Measurements from ENCODE around the gene TOX3.

Gene TOX3

DNA sequence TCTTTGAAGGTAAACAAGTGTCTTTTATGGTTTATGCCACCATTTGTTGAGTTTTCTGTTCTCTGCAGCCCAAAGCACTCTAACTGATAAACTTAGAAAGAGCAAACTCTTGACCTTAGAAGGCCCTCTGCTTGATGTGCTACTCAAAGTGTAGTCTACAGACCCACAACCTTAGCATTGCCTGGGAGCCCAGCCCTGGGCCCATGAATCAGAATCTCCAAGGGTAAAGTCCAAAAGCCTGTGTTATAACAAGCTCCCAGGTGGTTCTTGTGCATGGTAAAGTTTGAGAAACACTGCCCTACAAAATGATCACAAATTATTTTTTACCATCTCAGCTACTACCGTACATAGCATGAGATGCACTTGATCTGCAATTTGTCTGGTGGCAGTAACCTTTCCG lies 6.0 kb downstream of the TOX3 start:
- no peak for DNase-seq (ENCODE audit: low read depth)
- TF ChIP-seq CTCF (IDR thresholded peaks at IDR 0.05; ENCODE audit: control insufficient read depth, insufficient read depth, low read depth, low read length, missing control alignments): no peak
- no peak overlapping the region for H3K4me3 ChIP-seq (ENCODE audit: control insufficient read depth, low read depth, low read length)

DNA sequence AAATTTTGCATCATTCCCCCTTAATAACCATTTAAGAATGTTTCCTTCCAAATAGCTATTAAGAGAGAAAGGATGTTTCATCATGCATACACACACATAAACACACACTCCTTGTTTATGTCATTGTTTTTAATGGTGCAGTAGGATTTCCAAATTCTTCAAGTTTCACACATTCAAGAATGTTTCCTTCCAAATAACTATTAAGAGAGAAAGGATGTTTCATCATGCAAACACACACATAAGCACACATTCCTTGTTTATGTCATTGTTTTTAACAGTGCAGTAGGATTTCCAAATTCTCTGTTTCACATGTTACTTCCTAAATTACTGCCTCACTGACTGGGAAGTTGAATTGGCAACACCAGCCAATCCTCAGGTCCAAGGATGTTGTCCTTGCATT lies 7.8 kb downstream of the TOX3 start:
- no peak overlapping the region for H3K4me3 ChIP-seq (ENCODE audit: control insufficient read depth, low read depth, low read length)
- no peak for TF ChIP-seq CTCF (IDR thresholded peaks at IDR 0.05; ENCODE audit: control insufficient read depth, insufficient read depth, low read depth, low read length, missing control alignments)
- no peak for DNase-seq (ENCODE audit: low read depth)

DNA sequence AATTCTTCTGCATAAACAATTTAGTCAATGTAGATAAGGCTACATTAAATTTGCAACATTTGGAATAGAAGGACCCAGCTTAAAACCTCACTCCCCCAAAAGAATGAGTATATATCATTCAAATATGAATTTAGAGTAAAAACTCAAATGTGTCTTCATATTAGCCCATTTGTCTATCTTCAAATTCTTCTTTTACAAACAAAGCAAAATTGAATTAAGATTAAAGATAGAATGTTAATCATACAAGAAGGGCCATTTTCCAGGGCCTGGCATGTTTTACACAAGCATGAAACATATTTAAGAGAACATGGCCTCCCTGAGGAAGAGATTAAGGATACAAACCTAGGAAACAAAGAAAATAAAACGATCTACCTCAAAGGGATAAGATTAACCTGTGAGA lies 8.4 kb downstream of the TOX3 start:
- DNase-seq (ENCODE audit: low read depth): no peak
- H3K4me3 ChIP-seq (ENCODE audit: control insufficient read depth, low read depth, low read length): no peak overlapping the region
- no peak for TF ChIP-seq CTCF (IDR thresholded peaks at IDR 0.05; ENCODE audit: control insufficient read depth, insufficient read depth, low read depth, low read length, missing control alignments)

DNA sequence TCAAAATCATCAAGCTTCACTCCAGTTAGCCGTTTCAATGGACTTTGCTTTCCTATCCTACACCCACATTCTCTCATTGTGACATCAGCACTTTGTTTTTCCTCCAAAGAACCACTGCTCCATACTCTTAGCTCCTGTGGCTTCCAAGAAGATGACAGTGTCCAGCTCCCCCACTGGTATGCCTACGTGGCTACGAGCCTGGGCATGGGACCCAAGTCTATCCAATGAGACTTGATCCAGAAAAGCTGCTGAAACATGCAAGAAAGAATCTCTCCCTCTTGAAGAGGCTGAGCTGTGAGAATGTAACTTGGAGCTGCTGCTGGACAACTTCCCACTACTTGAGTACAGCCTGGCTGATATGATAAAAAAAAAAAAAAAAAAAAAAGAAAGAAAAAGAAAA lies 9.4 kb downstream of the TOX3 start:
- H3K4me3 ChIP-seq (ENCODE audit: control insufficient read depth, low read depth, low read length): no peak overlapping the region
- no peak for DNase-seq (ENCODE audit: low read depth)
- TF ChIP-seq CTCF (IDR thresholded peaks at IDR 0.05; ENCODE audit: control insufficient read depth, insufficient read depth, low read depth, low read length, missing control alignments): no peak

GRCh38 chr16:52535076-52535475 lies 11.9 kb downstream of the TOX3 start:
- TF ChIP-seq CTCF (IDR thresholded peaks at IDR 0.05; ENCODE audit: control insufficient read depth, insufficient read depth, low read depth, low read length, missing control alignments): no peak
- no peak for DNase-seq (ENCODE audit: low read depth)
- no peak overlapping the region for H3K4me3 ChIP-seq (ENCODE audit: control insufficient read depth, low read depth, low read length)

DNA sequence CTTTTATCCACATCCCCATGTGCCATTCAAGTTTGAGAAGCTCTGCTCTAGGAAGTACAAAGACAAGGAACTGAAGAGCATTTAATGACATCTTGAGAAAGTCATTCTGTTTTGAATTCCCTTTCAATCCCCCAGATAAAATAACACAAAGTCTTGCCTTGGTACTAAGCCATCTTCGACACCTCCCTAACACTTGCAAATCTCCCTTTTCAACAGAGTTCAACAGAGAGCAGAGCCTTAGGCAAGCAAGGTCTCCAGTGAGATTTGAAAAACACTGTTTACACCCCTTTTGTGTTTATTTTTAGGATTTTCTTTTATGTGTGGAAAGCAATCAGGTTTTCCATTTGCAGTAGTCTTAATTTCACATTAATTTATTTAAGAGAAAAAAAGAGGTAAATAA lies 13.6 kb downstream of the TOX3 start:
- no peak overlapping the region for H3K4me3 ChIP-seq (ENCODE audit: control insufficient read depth, low read depth, low read length)
- no peak for TF ChIP-seq CTCF (IDR thresholded peaks at IDR 0.05; ENCODE audit: control insufficient read depth, insufficient read depth, low read depth, low read length, missing control alignments)
- no peak for DNase-seq (ENCODE audit: low read depth)

- no peak for DNase-seq (ENCODE audit: low read depth)
- no peak for TF ChIP-seq CTCF (IDR thresholded peaks at IDR 0.05; ENCODE audit: control insufficient read depth, insufficient read depth, low read depth, low read length, missing control alignments)
- no peak overlapping the region for H3K4me3 ChIP-seq (ENCODE audit: control insufficient read depth, low read depth, low read length)
These were observed 14.6 kb downstream of the TOX3 start for GRCh38 chr16:52532384-52532783.

Data from AG09309 (cell line).